Vagina (tissue), 2 donors: ENCODE results near the gene GSTO2. TPM values are rescaled to one million over a fixed set of nuclear protein-coding genes. Genes with fewer than 3 reads are reported as not detected.

Experiments
- DNase-seq, 2 donors: peaks; one replicate each; pipeline ENCODE4 v3.0.0-alpha.2; 2017; ENCODE audit errors: extremely low spot score in 2 of 2
- H3K27ac ChIP-seq: fragments of 200-600 bp; sonication (generic); one replicate; pipeline ENCODE4 v1.5.1; 2019
- H3K27me3 ChIP-seq: fragments of 200-600 bp; sonication (generic); one replicate; pipeline ENCODE4 v1.5.1; 2019
- H3K36me3 ChIP-seq, 2 donors: fragments of 200-600 bp; sonication (generic); one replicate each; pipeline ENCODE4 v1.5.1; 2017 to 2019
- H3K4me1 ChIP-seq: fragments of 200-600 bp; sonication (generic); one replicate; pipeline ENCODE4 v1.5.1; 2019
- H3K4me3 ChIP-seq, 2 donors: fragments of 200-600 bp; sonication (generic); 1 replicate in 1 of 2; 2 replicates in 1 of 2; pipeline ENCODE4 v1.5.1; 2016 to 2019
- H3K9me3 ChIP-seq: fragments of 200-600 bp; sonication (generic); one replicate; pipeline ENCODE4 v1.5.1; 2019
- POLR2A ChIP-seq, 2 donors: fragments of 450-650 bp; IDR thresholded peaks; one replicate each; pipeline ENCODE4 v1.6.1; 2017; ENCODE audit warnings: antibody characterized with exemption in 2 of 2, mild to moderate bottlenecking in 2 of 2, moderate library complexity in 2 of 2
- POLR2AphosphoS5 ChIP-seq, 2 donors: sonication (generic); formaldehyde crosslinking; IDR thresholded peaks; one replicate each; pipeline ENCODE4 v1.9.0; 2017; ENCODE audit warnings: antibody characterized with exemption in 2 of 2, mild to moderate bottlenecking in 2 of 2, low read depth in 1 of 2; ENCODE audit not compliant: insufficient read depth in 1 of 2
- intact Hi-C: fragments of 100-400 bp; cut with DNase I; formaldehyde crosslinking; loops from one replicate; pipeline ENCODE4 v1.15.1; 2023
- total RNA-seq: library from RNA; depleted of rRNA; stranded (reverse); fragments of >200 nt; gene quantifications from one replicate; pipeline ENCODE4 v1.2.3, GENCODE V29; 2016
- TF ChIP-seq, protein P1 (sequence below), 3 experiments: fragments of 450-650 bp in 2 of 3; fragments of 200-600 bp in 1 of 3; sonication (generic) in 1 of 3; IDR thresholded peaks; one replicate each; pipeline ENCODE4 v1.5.1; 2017 to 2019; ENCODE audit warnings: antibody characterized with exemption in 3 of 3, mild to moderate bottlenecking in 2 of 3, moderate library complexity in 2 of 3

GSTO2 gene
- total RNA-seq, 1 donor from 2014 or later, result 13.8 TPM

DNA sequence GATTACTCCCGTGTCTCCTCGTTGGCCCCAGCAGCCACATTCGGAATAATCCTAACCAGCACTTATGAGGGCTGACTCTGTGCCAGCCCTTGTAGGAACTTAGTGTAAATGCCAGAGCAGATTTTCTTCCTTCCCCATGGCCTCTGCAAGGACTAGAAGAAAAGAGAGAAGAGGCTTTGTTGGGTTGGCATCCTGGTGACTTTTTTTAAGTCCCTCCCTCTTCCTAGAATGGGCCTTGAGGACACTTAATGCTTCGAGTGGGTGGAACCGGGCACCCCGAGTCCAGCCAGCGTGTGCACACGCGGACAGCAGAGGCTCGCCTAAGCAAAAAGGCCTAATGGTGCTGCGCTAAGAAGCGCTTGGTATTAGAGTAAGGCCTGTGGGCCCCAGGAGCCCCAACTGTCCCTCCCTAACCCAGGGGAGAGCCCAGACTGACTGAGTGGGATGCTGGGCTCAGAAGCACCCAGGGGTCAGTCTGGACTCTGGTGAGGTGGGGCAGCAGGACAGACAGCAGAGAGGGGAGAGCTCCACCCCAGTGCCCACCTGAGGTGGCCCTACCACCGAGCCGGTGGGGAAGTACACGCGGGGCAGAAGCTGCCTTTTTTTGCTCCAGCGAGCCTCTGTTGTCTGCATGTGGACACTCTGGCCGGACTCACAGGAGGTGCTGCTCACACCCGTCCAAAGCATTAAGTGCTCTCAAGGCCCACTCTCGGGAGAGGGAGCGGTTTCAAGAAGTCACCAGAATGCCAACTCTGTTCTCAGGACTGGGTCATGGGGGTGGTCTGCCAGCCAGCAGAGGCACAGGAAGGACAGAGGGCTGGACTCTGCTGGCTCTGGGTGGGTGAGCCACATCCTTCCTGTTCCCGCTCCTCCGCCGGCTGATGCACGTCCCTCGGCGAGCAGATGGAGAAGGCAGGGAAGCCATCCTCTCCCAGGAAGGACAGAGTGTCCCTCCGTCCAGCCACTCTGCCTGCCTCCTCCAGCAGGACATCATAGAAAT lies 56.8 kb downstream of the GSTO2 start:
- H3K4me1 ChIP-seq, result peaks cover 100% of the 10 kb centered on the region
- TF ChIP-seq POLR2A (IDR thresholded peaks at IDR 0.05) (no peak), POLR2AphosphoS5 (IDR thresholded peaks at IDR 0.05; ENCODE audit: insufficient read depth in 1 of 2, low read depth in 1 of 2) (peak in 1 of 2 donors; percentile 46)
- TF ChIP-seq, protein P1, sequence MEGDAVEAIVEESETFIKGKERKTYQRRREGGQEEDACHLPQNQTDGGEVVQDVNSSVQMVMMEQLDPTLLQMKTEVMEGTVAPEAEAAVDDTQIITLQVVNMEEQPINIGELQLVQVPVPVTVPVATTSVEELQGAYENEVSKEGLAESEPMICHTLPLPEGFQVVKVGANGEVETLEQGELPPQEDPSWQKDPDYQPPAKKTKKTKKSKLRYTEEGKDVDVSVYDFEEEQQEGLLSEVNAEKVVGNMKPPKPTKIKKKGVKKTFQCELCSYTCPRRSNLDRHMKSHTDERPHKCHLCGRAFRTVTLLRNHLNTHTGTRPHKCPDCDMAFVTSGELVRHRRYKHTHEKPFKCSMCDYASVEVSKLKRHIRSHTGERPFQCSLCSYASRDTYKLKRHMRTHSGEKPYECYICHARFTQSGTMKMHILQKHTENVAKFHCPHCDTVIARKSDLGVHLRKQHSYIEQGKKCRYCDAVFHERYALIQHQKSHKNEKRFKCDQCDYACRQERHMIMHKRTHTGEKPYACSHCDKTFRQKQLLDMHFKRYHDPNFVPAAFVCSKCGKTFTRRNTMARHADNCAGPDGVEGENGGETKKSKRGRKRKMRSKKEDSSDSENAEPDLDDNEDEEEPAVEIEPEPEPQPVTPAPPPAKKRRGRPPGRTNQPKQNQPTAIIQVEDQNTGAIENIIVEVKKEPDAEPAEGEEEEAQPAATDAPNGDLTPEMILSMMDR (IDR thresholded peaks at IDR 0.05), result no peak
- DNase-seq, result no peak
- H3K27ac ChIP-seq, result peak overlapping the region; percentile 96
- no peaks in the 10 kb centered on the region for H3K36me3 ChIP-seq
- intact Hi-C loops, result no loop called here
- H3K4me3 ChIP-seq, result peak overlapping the region in 1 of 2 donors; percentile 11
- no peaks in the 10 kb centered on the region for H3K9me3 ChIP-seq
- H3K27me3 ChIP-seq, result no peaks in the 10 kb centered on the region

DNA sequence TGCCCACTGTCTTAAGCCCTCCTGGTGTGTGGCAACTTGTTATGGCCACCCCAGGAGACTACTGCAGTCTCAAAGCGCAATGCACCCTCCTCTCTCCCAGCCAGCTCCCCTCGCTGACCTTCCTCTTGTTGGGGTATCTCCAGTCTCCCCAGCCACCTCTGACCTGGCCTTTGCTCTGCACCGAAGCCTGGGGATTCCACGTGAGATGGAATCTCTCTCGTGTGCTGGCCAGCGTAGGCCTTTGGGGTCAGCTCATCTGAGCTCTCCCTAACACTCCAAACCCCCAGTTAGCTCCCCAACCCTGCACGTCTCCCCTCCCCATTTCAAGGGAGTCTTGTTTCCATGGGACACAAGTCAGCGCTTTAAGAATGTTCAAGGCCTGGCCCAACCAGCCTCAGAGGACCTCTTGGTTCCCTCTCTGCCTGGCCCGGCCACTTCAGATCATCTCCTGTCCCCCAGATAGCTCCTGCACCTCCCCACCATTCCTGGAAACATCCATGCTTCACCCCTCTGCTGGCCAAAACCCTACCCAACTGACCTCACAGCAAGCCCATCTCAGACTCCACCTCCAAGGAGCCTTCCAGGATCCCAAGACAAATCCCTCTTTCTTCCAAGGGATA lies 58.1 kb downstream of the GSTO2 start:
- TF ChIP-seq POLR2AphosphoS5 (IDR thresholded peaks at IDR 0.05; ENCODE audit: insufficient read depth in 1 of 2, low read depth in 1 of 2) (no peak), POLR2A (IDR thresholded peaks at IDR 0.05) (no peak)
- TF ChIP-seq, protein P1 (IDR thresholded peaks at IDR 0.05), result no peak
- no peaks in the 10 kb centered on the region for H3K36me3 ChIP-seq
- H3K27me3 ChIP-seq, result no peaks in the 10 kb centered on the region
- peak overlapping the region; percentile 96 for H3K27ac ChIP-seq
- intact Hi-C loops, result no loop called here
- no peak for DNase-seq
- peak overlapping the region; percentile 29 to 38 for H3K4me3 ChIP-seq
- H3K9me3 ChIP-seq, result no peaks in the 10 kb centered on the region
- peaks cover 100% of the 10 kb centered on the region for H3K4me1 ChIP-seq

GRCh38 chr10:104327745-104328645 lies 59.0 kb downstream of the GSTO2 start:
- Histone ChIP-seq H3K4me1 (peaks cover 100% of the 10 kb centered on the region), H3K36me3 (no peaks in the 10 kb centered on the region), H3K27me3 (no peaks in the 10 kb centered on the region), H3K9me3 (no peaks in the 10 kb centered on the region), H3K4me3 (peak overlapping the region; percentile 29 to 38), H3K27ac (peak overlapping the region; percentile 96)
- intact Hi-C loops, result no loop called here
- TF ChIP-seq POLR2A (IDR thresholded peaks at IDR 0.05) (no peak), POLR2AphosphoS5 (IDR thresholded peaks at IDR 0.05; ENCODE audit: insufficient read depth in 1 of 2, low read depth in 1 of 2) (peak in 1 of 2 donors; percentile 47)
- no peak for DNase-seq

DNA sequence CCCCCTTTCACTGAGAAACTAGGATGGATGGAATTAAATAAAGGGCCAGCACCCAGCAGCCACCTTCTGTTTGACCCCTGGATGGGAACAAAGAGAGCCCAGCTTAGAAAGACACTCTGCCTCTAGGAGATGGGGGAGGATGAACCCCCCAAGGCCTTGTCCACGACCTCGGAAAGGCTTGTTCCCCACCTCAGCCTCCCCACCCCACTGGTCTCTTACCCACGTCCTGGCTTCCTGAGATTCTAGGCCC lies 59.6 kb downstream of the GSTO2 start:
- Histone ChIP-seq H3K4me1 (peaks cover 100% of the 10 kb centered on the region), H3K36me3 (no peaks in the 10 kb centered on the region), H3K27me3 (no peaks in the 10 kb centered on the region), H3K4me3 (peak overlapping the region; percentile 29 to 38), H3K27ac (peak overlapping the region; percentile 96), H3K9me3 (no peaks in the 10 kb centered on the region)
- TF ChIP-seq POLR2A (IDR thresholded peaks at IDR 0.05) (no peak), POLR2AphosphoS5 (IDR thresholded peaks at IDR 0.05; ENCODE audit: insufficient read depth in 1 of 2, low read depth in 1 of 2) (no peak)
- TF ChIP-seq, protein P1 (IDR thresholded peaks at IDR 0.05), result no peak
- intact Hi-C loops, result no loop called here
- no peak for DNase-seq
